Cerebellar nuclear complex (tissue), 1 donor: ENCODE results near the gene CXCL8.
"Not testable (repeated sequence)": the region's sequence is repeated elsewhere in the genome, so short reads cannot be mapped to it uniquely, and the experiment has no call there.

Experiments
- DNase-seq, 2 experiments: peaks; one replicate each; lab custom pipeline; 2025; lab: John Stamatoyannopoulos, UW

Gene CXCL8

DNA sequence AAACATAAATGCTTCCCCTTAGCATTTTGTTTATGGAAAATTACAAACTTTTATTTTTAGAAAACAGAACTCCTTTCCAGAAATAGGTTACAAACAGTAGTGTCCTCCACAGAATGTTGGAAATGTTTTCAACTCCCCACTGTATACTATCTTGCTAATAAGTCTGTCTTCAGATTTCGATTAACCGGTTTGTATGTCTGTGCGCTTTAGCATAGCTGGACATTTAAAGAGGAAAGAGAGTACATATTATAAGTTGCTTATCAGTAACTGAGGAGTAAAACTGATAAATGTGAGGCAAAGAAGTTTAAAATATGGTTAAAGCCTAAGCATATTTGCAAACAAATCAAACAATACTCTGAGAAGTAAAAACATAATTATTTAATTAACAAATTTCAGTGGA, 3.4 kb downstream of the CXCL8 start:
- DNase-seq, result no peak

GRCh38 chr4:73744203-73744602, 3.8 kb downstream of the CXCL8 start:
- no peak for DNase-seq

DNA sequence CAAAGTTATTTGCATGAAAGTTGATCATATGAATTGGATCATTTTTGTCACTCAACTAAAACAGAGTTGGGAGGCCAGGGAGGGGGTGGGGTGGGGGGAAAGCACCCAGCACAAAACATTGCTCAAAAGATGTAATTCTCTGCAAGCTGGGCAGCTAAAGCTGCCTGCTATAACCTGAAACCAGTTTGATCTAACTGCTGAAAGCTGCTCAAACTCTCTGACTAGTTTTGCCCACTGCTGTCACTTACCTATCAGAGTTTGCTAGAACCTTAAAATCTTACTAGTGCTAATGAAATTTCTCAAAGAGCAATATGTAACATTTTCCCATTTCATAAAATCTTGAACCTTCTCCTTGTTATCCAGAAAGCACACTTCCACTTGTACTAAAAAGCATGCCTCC, 10.4 kb downstream of the CXCL8 start:
- DNase-seq, result no peak

- DNase-seq, result no peak
These were observed 10.8 kb downstream of the CXCL8 start for GRCh38 chr4:73751166-73751565.

DNA sequence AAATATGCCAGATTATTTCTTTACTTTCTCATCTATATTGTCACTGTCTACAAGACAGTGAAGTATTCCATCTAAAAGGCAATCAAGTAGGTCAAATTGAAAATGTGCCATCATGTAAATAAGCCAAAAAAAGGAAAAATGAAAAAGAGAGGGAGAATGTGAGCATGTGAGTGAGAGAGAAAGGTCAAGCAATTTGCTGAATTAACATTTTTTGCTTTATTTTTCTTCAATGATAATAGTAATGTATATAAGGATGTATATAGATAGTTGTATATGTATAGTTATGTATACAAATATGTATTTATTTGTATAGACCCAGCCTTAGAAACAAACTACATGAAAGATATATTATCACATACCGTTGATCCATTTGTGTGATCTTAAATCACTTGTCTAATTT, 11.5 kb downstream of the CXCL8 start:
- DNase-seq, result no peak

DNA sequence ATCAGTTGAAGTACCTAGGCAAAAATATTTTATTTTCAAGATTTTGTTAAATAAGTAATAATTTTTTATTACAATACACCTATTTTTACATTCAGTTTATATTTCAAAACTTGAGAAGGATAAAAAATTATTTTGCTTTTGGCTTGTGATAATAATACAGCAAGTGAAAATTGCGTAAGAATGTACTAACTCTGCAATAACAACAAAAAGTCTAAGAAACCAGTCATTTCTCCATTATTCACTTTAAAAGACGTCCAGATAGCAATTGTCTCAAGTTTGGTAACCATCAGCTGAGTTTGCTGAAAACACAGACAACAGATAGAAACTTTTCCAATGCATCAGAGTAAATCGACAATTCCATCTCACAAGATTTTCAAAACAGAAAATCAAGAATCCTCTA, 12.1 kb downstream of the CXCL8 start:
- DNase-seq, result no peak

DNA sequence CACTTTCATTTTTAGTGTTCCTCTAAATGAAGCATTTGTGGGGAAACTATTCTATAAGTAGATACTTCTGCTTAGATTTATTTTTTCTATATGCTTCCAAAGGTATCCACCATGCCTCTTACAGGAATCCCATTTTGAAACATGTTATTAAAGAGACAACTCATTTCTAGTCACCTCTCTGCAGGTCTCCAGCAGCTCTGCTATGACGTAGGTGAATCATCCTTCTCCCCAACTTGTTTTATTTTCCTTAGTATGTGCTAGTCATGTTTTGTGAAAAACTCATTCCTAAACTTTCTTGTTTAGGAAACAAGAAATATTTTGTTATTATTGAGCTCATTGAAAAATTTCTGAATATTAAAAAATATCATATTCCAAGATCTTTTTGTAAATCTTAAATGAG, 12.8 kb downstream of the CXCL8 start:
- DNase-seq, result no peak

DNA sequence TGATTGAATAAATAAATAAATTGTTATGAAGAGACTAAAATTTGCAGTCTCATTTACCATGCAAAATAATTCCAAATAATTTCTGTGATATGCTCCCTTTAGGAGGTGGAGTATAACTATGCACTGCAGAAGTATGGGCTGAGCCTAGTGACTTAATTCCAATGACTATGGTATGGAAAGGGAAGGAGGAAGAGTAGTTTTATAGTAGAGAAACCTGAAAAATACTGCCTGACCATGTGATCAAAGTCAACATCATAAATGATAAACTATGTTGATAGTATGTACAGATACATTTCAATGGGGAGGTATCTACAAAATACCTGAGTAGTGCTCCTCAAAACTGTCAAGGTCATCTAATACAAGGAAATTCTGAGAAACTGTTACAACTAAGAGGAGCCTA, 14.6 kb downstream of the CXCL8 start:
- DNase-seq, result no peak

DNA sequence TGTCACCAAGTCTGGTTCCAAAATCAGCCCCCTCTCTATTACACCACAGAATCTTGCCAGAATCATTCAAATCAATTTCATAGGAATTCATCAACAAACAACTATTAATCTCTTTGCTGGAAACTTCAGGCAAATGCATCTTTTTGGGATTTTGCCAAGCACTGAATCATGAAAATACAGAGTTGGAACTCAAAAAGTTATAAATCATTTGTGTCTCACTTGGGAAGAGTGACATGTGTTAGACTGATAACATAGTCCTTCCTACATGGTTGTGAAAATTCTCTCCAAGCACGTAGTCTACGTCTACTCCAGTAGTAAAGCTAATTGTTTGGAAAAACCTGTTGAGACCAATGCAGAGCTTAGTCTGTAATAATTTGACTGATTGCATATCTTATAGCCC, 19.0 kb downstream of the CXCL8 start:
- DNase-seq, result no peak

GRCh38 chr4:73761856-73762255, 21.5 kb downstream of the CXCL8 start:
- no peak for DNase-seq

DNA sequence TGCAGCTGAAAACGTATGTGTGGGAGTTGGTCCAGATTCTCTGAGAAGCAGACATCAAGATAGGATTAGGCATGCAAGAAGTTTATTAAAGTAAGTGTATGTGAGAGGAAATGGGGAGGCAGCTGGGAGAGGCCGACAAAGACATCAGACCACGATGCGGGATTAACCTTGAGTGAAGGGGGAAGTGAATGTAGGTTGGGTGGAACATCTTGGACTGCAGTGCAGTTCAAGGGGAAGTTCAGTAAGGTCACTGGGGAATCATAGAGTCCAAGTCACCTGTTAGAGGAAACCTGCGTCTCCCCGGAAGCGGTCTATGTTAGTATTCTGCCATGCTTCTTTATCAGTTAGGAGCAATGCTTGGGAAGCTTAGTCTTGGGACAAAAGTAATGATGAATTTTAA, 22.0 kb downstream of the CXCL8 start:
- DNase-seq, result no peak

- DNase-seq, result no peak
These were observed 23.5 kb downstream of the CXCL8 start for GRCh38 chr4:73763877-73764276.

DNA sequence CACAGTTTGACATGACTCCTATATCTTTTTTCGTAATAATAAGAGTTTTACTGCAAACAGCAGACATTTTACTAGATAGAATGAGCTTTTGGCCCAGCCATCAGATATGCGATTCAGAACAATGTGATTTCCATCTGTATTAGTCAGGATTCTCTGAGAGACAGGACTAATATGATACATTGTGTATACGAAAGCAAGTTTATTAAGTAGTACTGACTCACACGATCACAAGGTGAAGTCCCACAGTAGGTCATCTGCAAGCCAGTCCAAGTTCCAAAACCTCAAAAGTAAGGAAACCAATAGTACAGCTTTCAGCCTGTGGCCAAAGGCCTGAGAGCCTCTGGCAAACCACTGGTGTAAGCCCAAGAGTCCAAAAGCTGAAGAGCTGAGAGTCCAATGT, 24.1 kb downstream of the CXCL8 start:
- no peak for DNase-seq

DNA sequence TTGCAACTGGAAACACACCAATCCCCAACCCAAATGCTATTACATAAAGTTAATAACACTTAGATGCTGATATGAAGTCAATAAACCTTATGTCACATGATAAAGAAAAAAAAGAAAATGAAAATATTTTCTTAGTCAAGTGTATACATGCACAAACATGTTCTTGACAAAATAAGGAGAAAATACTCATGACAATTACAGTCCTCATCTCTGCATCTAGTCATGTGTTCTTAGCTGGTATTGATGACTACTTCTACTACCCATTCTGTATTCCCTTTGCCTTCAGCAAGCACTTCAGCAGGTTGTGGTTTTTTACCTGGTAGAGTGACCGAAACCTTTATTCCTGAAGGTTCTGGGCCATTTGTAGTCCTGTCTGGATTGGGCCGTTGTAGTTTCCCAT, 24.9 kb downstream of the CXCL8 start:
- no peak for DNase-seq

DNA sequence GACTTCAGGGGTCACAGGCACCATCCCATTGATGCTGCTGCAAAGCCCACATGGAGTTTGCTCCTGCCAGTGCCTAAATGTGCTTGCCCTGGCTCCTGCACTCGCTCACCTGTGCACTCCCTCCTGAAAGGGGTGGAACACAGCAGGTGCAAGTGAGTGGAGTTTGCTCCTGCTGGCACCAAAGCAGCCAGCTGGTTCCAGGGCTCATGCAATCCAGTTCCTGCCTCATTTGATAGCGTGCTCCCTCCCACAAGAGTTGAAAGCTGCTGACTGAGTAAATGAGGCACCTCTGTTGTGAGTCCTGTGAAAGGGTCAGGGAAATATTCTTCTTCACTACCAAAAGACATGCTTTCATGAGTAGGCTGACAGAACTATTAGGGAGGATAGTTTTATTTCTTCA, 30.5 kb downstream of the CXCL8 start:
- DNase-seq, result no peak

GRCh38 chr4:73772363-73772762, 32.0 kb downstream of the CXCL8 start:
- no peak for DNase-seq

GRCh38 chr4:73774406-73774805, 34.0 kb downstream of the CXCL8 start:
- DNase-seq, result not testable (repeated sequence)

- DNase-seq, result no peak
These were observed 36.0 kb downstream of the CXCL8 start for GRCh38 chr4:73776321-73776729.

DNA sequence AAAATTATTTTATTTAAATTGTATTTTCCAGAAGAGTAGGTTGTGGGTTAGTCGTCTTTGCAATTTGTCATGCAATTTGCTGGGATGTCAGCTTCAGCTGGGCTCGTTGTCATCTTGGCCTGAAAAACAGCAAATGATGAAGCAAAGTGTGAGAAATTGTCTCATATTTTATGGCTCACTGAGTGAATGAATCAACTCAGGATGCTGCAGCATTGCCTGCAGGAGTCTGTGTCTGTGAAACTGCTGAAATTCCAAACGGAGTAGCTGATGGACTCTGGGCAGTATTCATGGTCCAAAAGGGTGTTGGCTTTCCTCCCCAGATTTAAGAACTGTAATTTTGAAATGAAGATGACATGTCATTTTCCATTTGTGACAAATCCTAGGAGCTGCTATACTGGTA, 37.2 kb downstream of the CXCL8 start:
- DNase-seq, result no peak

DNA sequence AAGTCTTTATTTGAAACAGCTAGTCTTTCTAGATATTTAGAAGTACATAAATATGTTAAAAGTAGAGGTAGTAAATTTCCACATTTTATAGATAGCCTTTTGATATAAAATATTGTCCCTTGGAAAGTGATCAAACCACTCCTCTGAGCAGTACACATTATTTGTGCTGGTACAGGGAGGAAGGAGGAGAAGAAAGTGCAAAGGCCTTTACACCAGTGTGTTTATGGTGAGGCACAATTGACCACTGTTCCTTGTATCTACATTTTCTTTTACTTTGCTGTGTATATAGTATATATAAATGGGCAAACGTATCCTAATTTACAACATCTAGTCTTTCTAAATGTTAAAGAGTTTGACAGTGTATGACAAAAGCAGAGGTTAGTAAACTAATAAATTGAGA, 39.9 kb downstream of the CXCL8 start:
- no peak for DNase-seq

DNA sequence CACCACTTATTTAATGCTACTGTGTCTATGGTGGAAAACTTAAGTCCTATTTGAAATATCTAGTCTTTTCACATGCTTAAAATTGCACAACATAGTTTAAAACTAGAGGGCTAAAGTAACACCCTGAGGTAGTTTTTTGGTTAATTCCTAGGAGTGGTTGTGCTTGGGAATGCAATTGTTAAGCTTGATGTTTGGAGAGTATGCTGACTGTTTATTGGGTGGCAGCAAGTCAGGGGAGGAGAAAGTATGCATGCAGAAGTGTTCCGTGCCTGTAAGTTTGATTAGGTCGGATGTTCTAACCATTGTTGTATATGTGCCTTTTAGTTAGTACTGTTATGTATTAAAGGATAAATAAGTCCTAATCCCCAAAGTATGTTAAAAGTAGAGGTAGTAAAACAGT, 40.5 kb downstream of the CXCL8 start:
- no peak for DNase-seq

GRCh38 chr4:73788411-73788810, 48.0 kb downstream of the CXCL8 start:
- DNase-seq, result no peak
